HG03175 (cell line): ENCODE results near the gene GJA3.

Source experiments
- ATAC-seq: cut with Tn5 transposase; IDR thresholded peaks from one replicate; pipeline ENCODE4 v1.9.1; 2021; ENCODE audit warnings: mild to moderate bottlenecking, moderate library complexity; ENCODE audit not compliant: unreplicated experiment

The GJA3 gene

DNA sequence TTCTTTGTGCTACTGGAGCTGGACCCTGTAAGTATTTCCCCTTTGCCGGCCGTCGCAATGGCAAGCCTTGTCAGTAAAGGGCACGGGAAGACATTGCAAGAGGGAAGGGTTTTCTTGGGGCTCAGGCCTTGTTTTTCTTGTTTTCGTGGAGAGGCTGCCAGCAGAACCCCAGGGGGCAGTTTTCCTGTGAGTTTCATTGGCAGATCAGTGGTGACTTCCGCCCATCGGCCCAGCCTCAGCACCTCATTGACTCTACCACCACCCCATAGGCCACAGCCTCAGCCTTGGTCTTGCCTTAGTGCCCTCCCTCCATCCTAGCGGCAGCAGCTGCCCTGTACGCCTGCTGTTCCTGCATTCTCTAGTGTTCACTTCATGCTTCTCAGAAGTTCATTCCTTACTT, 61.5 kb downstream of the GJA3 start:
- ATAC-seq: no peak

DNA sequence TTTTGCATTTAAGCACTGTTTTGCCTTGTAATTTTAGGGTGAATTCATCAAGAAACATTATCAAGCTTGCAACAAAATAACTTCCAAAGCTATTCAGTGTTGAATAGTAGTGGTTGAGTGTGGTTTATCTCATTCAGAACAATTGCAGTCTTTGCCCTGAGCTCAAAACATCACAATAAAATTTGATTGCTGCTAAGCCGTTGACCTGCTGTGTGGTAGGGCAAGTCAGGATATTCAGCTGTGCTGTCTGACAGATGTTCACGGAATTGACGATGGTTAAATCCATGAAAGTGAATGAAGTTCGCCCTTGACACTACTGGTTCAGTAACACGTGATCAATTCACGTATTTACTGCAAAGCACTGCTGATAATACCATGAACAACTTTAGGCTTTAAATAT, 66.9 kb downstream of the GJA3 start:
- no peak for ATAC-seq

GRCh38 chr13:20090349-20090748, 70.5 kb downstream of the GJA3 start:
- ATAC-seq: no peak
